Caco-2 (cell line): ENCODE results near the gene TMEM225B. TPM values are rescaled to one million over a fixed set of nuclear protein-coding genes. Genes with fewer than 3 reads are reported as not detected.

Experiments
- BruUV-seq: library from RNA; stranded (reverse); fragments of 400-500 nt; replicated peaks from 2 replicates; lab custom pipeline; 2021; lab: Mats Ljungman, UMichigan
- CTCF ChIA-PET: fragments of 300-600 bp; sonication (Branson Sonifier 250); formaldehyde crosslinking; loops from one replicate; lab custom pipeline; 2022; ENCODE audit warnings: antibody characterized with exemption; lab: Charles Lee
- POLR2A ChIA-PET: fragments of 300-600 bp; sonication (Branson Sonifier 250); formaldehyde crosslinking; loops from one replicate; lab custom pipeline; 2022; ENCODE audit warnings: antibody characterized with exemption; lab: Charles Lee
- DNase-seq, 2 experiments: peaks; one replicate each; pipeline versions ENCODE4 v3.0.0 to v3.0.0-alpha.2; 2020 to 2022
- H3K27me3 ChIP-seq: replicated peaks from 2 replicates; pipeline ENCODE4 v1.6.0; 2011; ENCODE audit warnings: low read length; ENCODE audit not compliant: control insufficient read depth, insufficient read depth
- H3K36me3 ChIP-seq: 2 replicates; pipeline ENCODE4 v1.5.1; 2011; ENCODE audit warnings: low read length; ENCODE audit not compliant: control insufficient read depth, insufficient read depth
- H3K4me1 ChIP-seq: fragments of 250-450 bp; sonication (Bioruptor Pico); 2 replicates; pipeline ENCODE4 v1.5.1; 2020; ENCODE audit warnings: mild to moderate bottlenecking
- H3K4me3 ChIP-seq: 2 replicates; pipeline ENCODE4 v1.5.1; 2011; ENCODE audit warnings: low read depth, mild to moderate bottlenecking, control low read depth, low read length
- H3K9me3 ChIP-seq: fragments of 250-450 bp; sonication (Bioruptor Pico); 2 replicates; pipeline ENCODE4 v1.5.1; 2020; ENCODE audit warnings: mild to moderate bottlenecking, moderate library complexity
- H3K27ac Mint-ChIP-seq: one replicate; pipeline ENCODE4 v1.8.0; 2022; ENCODE audit warnings: mixed read lengths; ENCODE audit not compliant: unreplicated experiment
- H3K27me3 Mint-ChIP-seq: one replicate; pipeline ENCODE4 v1.8.0; 2022; ENCODE audit warnings: mixed read lengths; ENCODE audit not compliant: insufficient read depth, unreplicated experiment
- H3K36me3 Mint-ChIP-seq: one replicate; pipeline ENCODE4 v1.8.0; 2022; ENCODE audit warnings: mild to moderate bottlenecking, mixed read lengths; ENCODE audit not compliant: insufficient read depth, unreplicated experiment
- H3K4me1 Mint-ChIP-seq: one replicate; pipeline ENCODE4 v1.8.0; 2022; ENCODE audit warnings: low read depth, mixed read lengths; ENCODE audit not compliant: unreplicated experiment
- H3K4me3 Mint-ChIP-seq: one replicate; pipeline ENCODE4 v1.8.0; 2022; ENCODE audit warnings: mild to moderate bottlenecking, moderate library complexity, mixed read lengths; ENCODE audit not compliant: unreplicated experiment
- H3K9me3 Mint-ChIP-seq: one replicate; pipeline ENCODE4 v1.8.0; 2022; ENCODE audit warnings: mixed read lengths; ENCODE audit not compliant: unreplicated experiment
- CTCF ChIP-seq, 2 experiments: fragments of 200-600 bp in 1 of 2; IDR thresholded peaks; 1 replicate in 1 of 2; 2 replicates in 1 of 2; pipeline versions ENCODE4 v1.5.1 to v1.8.0; 2011 to 2022; ENCODE audit warnings: antibody characterized with exemption in 1 of 2, control low read depth in 1 of 2, inconsistent platforms in 1 of 2, low read depth in 1 of 2, low read length in 1 of 2, mild to moderate bottlenecking in 1 of 2, moderate library complexity in 1 of 2; ENCODE audit not compliant: insufficient read depth in 1 of 2, severe bottlenecking in 1 of 2, unreplicated experiment in 1 of 2
- intact Hi-C: fragments of 100-400 bp; cut with micrococcal nuclease; formaldehyde crosslinking; loops from one replicate; pipeline ENCODE4 v1.10.0; 2022; ENCODE audit not compliant: unreplicated experiment
- total RNA-seq: library from RNA; stranded (reverse); gene quantifications from 2 replicates; pipeline ENCODE4 v1.2.3, GENCODE V29; 2022

The TMEM225B gene
- total RNA-seq, 1 experiment from 2014 or later = 0.27 TPM

GRCh38 chr7:99639267-99639666 lies 41.2 kb downstream of the TMEM225B start:
- H3K9me3 ChIP-seq = no peaks in the 10 kb centered on the region
- intact Hi-C loops = no loop called here
- no peaks in the 10 kb centered on the region for H3K4me1 ChIP-seq
- H3K27me3 ChIP-seq = no peaks in the 10 kb centered on the region
- ChIA-PET CTCF (no interaction called here), POLR2A (no interaction called here)
- no peak for DNase-seq
- no TSS peak for BruUV-seq
- TF ChIP-seq CTCF (IDR thresholded peaks at IDR 0.05; ENCODE audit: insufficient read depth in 1 of 2, low read depth in 1 of 2, low read length in 1 of 2, severe bottlenecking in 1 of 2, unreplicated experiment in 1 of 2) = no peak
- Mint-ChIP-seq H3K27ac (no peak overlapping the region), H3K27me3 (no peaks in the 10 kb centered on the region), H3K4me3 (no peak overlapping the region), H3K36me3 (no peaks in the 10 kb centered on the region), H3K4me1 (no peaks in the 10 kb centered on the region), H3K9me3 (no peaks in the 10 kb centered on the region)
- H3K36me3 ChIP-seq = no peaks in the 10 kb centered on the region
- no peak overlapping the region for H3K4me3 ChIP-seq

- Histone ChIP-seq H3K4me1 (no peaks in the 10 kb centered on the region), H3K4me3 (no peak overlapping the region), H3K27me3 (no peaks in the 10 kb centered on the region), H3K9me3 (no peaks in the 10 kb centered on the region), H3K36me3 (no peaks in the 10 kb centered on the region)
- H3K36me3 Mint-ChIP-seq = no peaks in the 10 kb centered on the region
- H3K27ac Mint-ChIP-seq = no peak overlapping the region
- intact Hi-C loops = no loop called here
- H3K9me3 Mint-ChIP-seq = no peaks in the 10 kb centered on the region
- BruUV-seq = no TSS peak
- H3K4me1 Mint-ChIP-seq = no peaks in the 10 kb centered on the region
- CTCF ChIA-PET = no interaction called here
- no peak for DNase-seq
- no peak overlapping the region for H3K4me3 Mint-ChIP-seq
- no peaks in the 10 kb centered on the region for H3K27me3 Mint-ChIP-seq
- POLR2A ChIA-PET = no interaction called here
- no peak for TF ChIP-seq CTCF (IDR thresholded peaks at IDR 0.05; ENCODE audit: insufficient read depth in 1 of 2, low read depth in 1 of 2, low read length in 1 of 2, severe bottlenecking in 1 of 2, unreplicated experiment in 1 of 2)
Observed at GRCh38 chr7:99642027-99642426, 44.0 kb downstream of the TMEM225B start.

GRCh38 chr7:99643464-99643863 lies 45.4 kb downstream of the TMEM225B start:
- no peak for TF ChIP-seq CTCF (IDR thresholded peaks at IDR 0.05; ENCODE audit: insufficient read depth in 1 of 2, low read depth in 1 of 2, low read length in 1 of 2, severe bottlenecking in 1 of 2, unreplicated experiment in 1 of 2)
- DNase-seq = no peak
- Histone ChIP-seq H3K27me3 (no peaks in the 10 kb centered on the region), H3K4me1 (no peaks in the 10 kb centered on the region), H3K36me3 (no peaks in the 10 kb centered on the region), H3K9me3 (no peaks in the 10 kb centered on the region), H3K4me3 (no peak overlapping the region)
- POLR2A ChIA-PET = no interaction called here
- Mint-ChIP-seq H3K4me1 (no peaks in the 10 kb centered on the region), H3K27me3 (no peaks in the 10 kb centered on the region), H3K4me3 (no peak overlapping the region), H3K27ac (no peak overlapping the region), H3K36me3 (no peaks in the 10 kb centered on the region), H3K9me3 (no peaks in the 10 kb centered on the region)
- BruUV-seq = no TSS peak
- intact Hi-C loops = no loop called here
- CTCF ChIA-PET = no interaction called here
